Measurements from ENCODE around the gene RTL1.

Gene RTL1

DNA sequence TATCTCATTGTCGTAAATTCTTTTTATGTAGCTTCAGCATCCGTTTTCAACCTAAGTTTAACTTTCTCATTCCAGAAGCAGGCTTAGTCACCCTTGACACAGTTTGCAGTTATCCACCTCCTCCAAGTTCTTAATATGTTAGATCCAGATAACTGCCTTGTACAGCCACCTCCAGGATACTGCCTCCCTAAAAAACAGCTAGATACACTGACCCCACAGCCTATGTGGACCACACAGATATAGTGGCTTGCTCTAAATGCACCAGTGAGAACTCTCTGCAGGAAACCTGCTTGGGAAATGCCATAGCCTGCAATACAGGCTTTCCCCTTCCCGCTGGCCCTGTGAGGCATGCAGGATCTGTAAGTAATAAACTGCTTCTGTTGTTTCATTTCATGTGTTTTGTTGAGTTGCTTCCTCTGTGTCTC lies 11.1 kb upstream of the RTL1 start:
- TF ChIP-seq SIN3A (IDR thresholded peaks at IDR 0.05; ENCODE audit: borderline replicate concordance, insufficient read depth, low read length), result no peak
- no peak for TF ChIP-seq FOXP2 (optimal IDR thresholded peaks at IDR 0.05; ENCODE audit: borderline replicate concordance, extremely low read depth, extremely low read length, insufficient read depth)
- no peak for TF ChIP-seq TAF1 (IDR thresholded peaks at IDR 0.05; ENCODE audit: borderline replicate concordance, insufficient read depth, low read length)
- TF ChIP-seq, protein P1, sequence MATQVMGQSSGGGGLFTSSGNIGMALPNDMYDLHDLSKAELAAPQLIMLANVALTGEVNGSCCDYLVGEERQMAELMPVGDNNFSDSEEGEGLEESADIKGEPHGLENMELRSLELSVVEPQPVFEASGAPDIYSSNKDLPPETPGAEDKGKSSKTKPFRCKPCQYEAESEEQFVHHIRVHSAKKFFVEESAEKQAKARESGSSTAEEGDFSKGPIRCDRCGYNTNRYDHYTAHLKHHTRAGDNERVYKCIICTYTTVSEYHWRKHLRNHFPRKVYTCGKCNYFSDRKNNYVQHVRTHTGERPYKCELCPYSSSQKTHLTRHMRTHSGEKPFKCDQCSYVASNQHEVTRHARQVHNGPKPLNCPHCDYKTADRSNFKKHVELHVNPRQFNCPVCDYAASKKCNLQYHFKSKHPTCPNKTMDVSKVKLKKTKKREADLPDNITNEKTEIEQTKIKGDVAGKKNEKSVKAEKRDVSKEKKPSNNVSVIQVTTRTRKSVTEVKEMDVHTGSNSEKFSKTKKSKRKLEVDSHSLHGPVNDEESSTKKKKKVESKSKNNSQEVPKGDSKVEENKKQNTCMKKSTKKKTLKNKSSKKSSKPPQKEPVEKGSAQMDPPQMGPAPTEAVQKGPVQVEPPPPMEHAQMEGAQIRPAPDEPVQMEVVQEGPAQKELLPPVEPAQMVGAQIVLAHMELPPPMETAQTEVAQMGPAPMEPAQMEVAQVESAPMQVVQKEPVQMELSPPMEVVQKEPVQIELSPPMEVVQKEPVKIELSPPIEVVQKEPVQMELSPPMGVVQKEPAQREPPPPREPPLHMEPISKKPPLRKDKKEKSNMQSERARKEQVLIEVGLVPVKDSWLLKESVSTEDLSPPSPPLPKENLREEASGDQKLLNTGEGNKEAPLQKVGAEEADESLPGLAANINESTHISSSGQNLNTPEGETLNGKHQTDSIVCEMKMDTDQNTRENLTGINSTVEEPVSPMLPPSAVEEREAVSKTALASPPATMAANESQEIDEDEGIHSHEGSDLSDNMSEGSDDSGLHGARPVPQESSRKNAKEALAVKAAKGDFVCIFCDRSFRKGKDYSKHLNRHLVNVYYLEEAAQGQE (IDR thresholded peaks at IDR 0.05; ENCODE audit: insufficient read depth in 1 of 2, low read depth in 2 of 2, low read length in 2 of 2), result no peak
- no peak for TF ChIP-seq POLR2AphosphoS5 (IDR thresholded peaks at IDR 0.05; ENCODE audit: low read depth, low read length)

DNA sequence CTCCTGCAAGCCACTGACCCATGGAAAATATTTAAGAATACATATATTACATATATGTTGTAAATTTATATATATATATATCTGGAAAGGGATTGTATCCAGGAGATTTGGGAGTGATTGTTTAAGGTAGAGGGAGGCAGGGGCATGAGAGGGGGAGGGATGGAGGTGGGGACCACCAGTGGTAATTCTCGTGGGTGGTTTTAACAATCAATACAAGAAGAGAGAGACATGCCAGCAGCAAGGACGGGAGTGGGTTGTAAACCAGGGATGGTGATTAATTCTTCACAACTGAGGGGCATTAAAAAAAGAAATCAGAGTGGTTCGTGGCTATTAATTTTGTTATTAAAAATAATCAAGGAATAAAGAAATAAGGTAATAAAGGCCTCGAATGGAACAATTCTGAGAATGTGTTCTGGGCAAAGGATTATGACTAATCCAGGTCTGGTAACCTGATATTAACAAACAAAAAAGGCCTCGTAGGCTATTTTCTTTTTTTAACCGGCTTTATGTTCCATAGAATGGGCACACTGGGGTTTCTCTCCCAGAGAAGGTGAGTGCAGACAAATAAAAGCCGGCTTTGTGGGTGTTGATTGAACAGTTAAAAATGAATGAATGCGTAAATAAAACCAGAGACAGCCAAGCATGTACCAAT lies 8.3 kb upstream of the RTL1 start:
- TF ChIP-seq FOXP2 (optimal IDR thresholded peaks at IDR 0.05; ENCODE audit: borderline replicate concordance, extremely low read depth, extremely low read length, insufficient read depth) (no peak), TAF1 (IDR thresholded peaks at IDR 0.05; ENCODE audit: borderline replicate concordance, insufficient read depth, low read length) (no peak), SIN3A (IDR thresholded peaks at IDR 0.05; ENCODE audit: borderline replicate concordance, insufficient read depth, low read length) (no peak), POLR2AphosphoS5 (IDR thresholded peaks at IDR 0.05; ENCODE audit: low read depth, low read length) (no peak)
- TF ChIP-seq, protein P1 (IDR thresholded peaks at IDR 0.05; ENCODE audit: insufficient read depth in 1 of 2, low read depth in 2 of 2, low read length in 2 of 2), result no peak

DNA sequence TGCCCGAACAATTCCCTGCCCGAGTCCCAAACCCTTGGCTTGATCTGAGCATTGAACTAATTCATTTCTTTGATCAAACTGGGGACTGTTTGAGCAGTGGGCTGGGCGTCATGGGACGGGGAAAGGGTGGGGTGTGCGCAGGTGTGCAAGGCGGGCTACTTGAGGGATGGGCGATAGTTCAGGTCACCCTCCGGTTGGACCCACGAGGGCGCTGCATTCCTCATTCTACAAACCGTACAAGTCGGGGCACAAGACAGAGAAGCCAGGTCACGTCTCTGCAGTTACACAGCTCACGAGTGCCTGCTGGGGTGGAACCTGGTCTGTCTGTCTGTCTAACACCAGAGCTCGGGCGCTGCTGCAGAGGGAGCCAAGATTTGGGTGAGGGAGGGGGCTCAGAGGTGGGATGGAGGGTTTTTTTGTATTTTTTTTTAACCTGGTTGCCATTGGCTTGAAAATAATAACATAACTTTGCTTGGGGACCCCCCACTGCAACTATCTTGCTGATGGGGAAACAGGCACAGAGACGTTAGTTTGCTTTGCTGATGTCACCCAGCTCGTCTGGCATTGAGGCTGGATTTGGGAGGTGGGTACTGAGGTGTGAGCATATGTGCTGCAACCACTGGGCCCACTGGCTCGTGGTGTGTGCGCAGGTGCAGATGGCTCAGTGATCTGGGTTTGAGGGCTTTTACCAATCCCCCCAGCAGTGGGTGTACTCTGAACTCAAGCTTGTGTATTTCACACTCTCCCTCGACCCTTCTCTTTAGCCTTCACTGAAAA lies 7.6 kb upstream of the RTL1 start:
- no peak for TF ChIP-seq SIN3A (IDR thresholded peaks at IDR 0.05; ENCODE audit: borderline replicate concordance, insufficient read depth, low read length)
- no peak for TF ChIP-seq POLR2AphosphoS5 (IDR thresholded peaks at IDR 0.05; ENCODE audit: low read depth, low read length)
- TF ChIP-seq, protein P1 (IDR thresholded peaks at IDR 0.05; ENCODE audit: insufficient read depth in 1 of 2, low read depth in 2 of 2, low read length in 2 of 2), result no peak
- no peak for TF ChIP-seq TAF1 (IDR thresholded peaks at IDR 0.05; ENCODE audit: borderline replicate concordance, insufficient read depth, low read length)
- TF ChIP-seq FOXP2 (optimal IDR thresholded peaks at IDR 0.05; ENCODE audit: borderline replicate concordance, extremely low read depth, extremely low read length, insufficient read depth), result no peak

DNA sequence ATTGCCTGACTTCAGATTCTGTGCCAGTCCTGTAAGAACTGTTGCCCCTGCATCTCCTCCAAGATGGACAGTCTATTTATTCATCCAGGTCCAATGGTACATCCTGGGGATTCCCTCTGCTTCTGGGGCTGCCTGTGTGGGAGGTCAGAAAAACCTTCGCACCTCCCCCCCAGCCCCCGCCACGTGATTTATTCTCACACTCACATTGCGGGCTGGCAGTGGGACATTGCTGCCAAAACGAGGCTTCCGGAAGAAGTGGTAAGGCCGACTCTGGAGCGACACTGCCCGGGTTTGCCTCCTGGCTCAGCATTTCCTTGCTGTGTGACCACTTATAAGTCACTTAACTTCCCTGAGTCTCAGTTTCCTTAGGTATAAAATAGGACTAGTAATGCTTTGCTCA lies 5.9 kb upstream of the RTL1 start:
- TF ChIP-seq TAF1 (IDR thresholded peaks at IDR 0.05; ENCODE audit: borderline replicate concordance, insufficient read depth, low read length) (no peak), FOXP2 (optimal IDR thresholded peaks at IDR 0.05; ENCODE audit: borderline replicate concordance, extremely low read depth, extremely low read length, insufficient read depth) (no peak), POLR2AphosphoS5 (IDR thresholded peaks at IDR 0.05; ENCODE audit: low read depth, low read length) (no peak), SIN3A (IDR thresholded peaks at IDR 0.05; ENCODE audit: borderline replicate concordance, insufficient read depth, low read length) (no peak)
- TF ChIP-seq, protein P1 (IDR thresholded peaks at IDR 0.05; ENCODE audit: insufficient read depth in 1 of 2, low read depth in 2 of 2, low read length in 2 of 2), result no peak
